Activated CD4-positive, CD25-positive, alpha-beta regulatory T cell treated with anti-CD3 and anti-CD28 coated beads, Interleukin-2, amount 50 U/mL, for 72 hours (primary cell): ENCODE results near the gene AFAP1.

Experiments
- DNase-seq: peaks from one replicate; pipeline ENCODE4 v3.0.0; 2021

Gene AFAP1

DNA sequence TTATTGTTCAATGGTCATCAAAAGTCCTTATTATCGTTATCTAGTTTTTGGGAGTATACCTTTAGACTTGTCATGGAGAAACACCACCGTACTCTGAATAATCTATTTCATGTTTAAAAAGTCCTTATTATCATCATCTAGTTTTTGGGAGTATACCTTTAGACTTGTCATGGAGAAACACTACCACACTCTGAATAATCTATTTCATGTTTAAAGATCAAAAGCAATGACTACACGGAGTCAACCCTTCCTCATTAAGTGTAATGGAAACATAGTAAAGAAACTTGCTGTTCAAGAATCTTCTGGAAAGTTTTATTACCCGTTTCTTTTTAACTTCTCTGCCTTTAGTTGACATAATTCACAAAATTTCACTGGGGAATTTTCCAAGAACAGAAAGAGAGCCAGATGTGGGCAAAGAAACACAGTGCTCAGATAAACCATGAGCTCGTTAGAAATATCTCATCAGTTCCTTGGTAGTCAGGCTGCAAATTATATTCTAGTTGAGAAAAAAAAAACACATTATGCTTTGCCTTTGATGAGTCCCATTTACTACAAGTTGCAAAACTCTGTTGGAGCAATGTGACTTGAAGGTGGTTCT, 158.8 kb downstream of the AFAP1 start:
- DNase-seq, result no peak

DNA sequence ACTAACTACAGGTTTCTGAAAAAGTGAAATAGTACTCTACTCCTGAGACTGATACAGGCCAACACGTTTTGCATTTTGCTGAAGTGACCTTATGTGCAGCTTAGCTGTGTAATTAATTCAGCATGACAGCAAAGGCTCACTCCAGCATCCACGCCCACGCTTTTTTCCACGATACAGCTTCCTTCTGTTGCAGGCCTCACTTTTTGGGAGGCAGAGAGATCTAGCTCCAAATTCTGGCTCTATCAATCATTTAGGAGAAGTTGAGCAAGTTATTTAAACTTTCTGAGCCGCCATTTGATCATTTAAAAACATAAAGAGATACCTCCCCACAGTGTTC, 160.3 kb downstream of the AFAP1 start:
- no peak for DNase-seq

DNA sequence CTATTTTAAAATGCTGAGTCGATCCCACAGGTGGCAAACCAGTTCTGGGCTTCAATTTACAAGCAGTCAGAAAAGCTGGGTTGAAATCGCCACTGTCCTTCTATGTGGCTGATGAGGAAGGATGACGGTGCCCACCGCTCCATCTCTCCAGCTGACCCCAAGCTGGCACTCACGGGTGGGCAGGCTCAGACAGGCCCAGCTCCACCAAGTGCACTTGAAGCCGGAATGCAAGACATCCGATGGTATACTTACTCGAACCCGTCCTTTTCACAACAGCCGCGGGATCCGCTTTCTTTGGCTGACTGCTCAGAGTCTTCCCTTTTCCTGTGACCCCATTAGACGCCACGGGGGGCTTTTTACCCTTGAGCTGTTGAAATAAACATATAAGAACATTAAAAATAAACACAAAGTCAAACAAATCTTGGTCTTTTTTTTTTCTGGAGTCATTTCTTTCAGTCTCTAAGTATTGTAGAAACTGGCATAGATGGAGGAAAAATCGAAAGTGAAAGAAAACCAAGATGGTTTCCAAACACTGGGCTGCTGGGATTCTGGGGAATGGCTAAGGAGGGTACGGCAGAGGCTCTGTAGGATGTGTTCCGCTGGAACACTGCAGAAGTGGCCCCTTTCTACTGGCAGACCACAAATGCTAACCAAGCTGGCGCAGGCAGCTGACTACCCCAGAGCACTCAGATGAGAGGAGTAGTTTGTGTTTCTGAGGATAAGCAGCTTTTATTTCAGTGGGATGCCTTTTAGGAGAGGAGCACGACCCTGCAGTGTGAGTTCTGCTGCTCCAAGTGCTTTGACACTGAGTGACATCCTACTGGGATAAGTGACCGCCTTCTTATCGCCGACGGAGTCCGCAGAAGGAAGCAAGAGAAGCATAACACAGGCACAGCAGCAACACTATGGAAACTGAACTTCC, 160.9 kb downstream of the AFAP1 start:
- no peak for DNase-seq

DNA sequence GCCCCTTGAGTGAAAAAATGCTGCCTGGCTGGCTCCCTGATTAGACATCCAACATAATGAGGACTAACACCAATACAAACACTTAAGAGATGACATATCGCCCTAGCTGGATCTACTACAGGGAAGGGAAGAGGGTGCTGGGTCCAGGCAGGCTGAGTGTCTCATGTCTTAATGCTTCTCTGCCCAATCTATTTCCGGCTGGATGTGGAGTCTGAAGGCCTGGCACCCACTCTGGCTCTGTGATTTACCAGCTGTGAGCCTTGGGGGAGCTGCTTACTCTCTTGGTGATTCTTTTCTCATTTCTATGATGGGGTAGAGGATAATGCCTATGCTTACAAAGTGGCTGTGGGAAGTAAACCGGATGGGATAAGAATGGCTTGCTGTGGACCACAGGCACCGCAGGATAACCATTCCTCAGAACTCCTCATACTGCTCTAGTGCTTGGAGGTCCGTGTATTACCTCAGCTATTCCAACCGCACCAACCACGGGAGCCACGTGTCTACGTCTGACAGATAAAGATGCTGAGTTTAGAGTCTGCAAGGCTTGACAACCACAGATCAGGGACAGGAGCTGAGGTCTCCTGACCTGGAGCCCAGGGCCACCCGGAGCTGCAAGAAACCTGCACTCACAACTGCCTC, 161.7 kb downstream of the AFAP1 start:
- no peak for DNase-seq

DNA sequence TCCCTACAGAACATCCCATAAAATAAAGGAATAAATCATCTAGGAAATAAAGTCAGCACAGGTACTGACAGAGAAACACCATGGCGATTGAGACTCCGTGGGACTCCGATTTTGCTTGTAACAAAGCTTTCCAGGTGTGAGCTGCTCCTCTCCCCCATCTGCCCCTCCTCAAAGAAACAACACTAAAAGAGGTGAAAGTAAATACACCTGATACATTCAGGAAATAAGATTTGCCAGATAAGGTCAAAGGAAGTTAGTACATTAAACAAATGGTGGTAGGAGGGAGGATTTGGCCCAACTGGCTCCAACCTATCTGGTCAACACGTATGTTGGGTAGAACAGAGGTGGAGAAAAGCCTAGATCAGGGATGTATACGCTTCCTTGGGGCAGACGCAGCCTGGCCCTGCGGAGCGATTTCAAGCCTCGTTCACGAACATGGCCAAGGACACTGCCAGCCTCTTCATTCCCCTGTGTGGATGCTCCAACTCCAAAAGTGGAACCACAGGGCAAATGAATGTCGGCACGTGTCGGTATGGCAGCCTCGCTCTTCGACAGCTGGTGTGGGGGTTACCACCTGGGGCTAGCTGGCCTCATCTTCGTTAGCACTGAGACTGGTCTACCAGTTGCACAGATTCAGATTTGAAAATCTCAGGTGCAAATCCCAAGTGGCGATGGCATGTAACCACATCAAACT, 162.5 kb downstream of the AFAP1 start:
- DNase-seq, result no peak

DNA sequence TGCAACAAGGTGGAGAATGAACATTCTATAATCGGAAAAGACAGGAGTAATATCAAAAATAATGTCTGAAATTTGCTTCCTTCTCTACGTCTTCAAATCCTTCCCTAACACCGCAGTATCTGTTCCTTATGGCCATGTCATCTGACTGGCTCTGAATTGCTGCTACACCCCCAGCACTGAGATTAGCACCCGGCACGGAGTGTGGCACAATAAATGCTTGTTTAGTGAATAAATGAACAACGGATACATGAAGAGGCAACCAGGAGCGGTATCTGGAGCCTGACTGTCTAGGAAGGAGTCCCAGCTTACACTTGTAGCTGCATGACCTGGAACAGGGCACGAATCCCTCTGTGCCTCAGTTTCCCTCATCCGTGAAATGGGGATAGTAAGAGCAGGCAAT, 164.3 kb downstream of the AFAP1 start:
- no peak for DNase-seq

DNA sequence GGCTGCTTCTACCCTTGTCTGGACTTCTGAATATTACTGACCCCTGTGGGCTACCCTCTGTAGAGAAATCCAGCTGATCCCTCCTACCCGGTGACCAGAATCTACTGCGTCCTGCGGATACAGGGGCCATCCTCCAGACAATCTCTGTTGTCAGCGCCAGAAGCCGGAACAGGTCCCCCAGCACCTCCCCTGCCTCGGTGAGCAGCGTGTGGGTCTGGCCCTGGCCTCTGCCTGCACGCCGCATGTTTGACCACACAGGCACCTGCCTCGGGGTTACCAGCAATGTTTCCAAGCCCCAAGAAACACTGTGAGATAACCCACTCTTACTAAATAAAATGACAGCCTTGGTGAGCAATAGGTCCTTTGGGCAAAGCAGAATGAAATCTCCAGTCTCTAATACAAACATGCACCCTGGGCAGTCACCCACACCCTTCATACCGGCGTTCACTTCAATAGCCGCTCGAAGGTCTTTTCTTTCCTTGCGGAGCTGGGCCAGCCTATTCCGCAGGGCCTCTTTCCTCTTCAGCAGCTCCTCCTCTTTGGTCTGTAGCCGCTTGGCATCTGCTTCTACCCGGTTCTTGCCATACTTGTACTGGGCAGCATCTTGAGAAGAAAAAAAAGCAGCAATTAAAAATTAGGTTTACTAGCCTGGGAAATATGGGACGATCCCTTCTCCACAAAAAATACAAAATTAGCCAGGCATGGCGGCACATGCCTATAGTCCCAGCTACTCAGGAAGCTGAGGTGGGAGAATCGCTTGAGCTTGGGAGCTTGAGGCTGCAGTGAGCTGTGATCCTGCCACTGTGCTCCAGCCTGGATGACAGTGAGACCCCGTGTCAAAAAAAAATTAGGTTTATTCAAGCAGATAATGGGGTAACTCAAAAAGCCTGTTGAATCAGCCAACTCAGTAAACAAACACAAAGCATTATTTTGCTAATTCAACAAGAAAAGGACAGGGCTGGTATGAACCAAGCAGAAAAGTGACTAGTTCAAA, 165.1 kb downstream of the AFAP1 start:
- no peak for DNase-seq

DNA sequence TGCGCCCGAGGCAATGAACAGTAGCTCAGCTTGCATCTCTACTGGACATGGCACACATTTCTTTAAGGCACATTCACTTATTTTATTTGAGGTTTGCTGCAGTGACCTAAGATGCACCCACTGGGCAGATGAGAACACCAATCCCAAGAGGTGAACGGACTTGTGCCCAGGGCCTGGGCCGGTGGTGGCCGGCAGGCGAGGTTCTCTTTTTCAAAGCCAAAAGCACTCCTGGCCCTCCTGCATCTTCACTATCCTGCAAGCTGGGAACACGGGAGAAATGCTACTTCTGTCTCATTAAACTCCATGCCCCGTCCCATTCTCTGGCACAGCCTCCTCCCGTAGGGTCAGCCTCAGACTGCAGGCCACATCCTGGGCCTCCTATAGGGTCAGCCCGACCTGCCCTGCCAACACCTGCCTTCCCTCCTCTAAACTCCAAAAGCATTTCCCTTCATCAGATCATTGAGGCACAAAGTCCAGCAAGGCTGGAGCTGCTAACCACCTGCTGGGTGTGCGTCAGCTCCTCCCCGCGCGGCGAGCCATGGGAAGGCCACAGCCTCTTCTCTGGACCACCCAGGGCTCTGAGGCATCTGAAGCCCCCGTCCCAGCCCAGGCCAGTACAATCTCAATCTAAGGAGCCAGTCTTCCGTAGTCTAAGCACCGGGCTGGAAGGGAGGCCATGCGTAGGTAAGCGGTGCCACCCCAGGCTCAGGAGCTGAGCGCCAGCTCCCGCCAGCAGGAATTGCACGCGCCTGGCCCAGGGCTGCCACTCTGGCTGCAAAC, 166.1 kb downstream of the AFAP1 start:
- no peak for DNase-seq

DNA sequence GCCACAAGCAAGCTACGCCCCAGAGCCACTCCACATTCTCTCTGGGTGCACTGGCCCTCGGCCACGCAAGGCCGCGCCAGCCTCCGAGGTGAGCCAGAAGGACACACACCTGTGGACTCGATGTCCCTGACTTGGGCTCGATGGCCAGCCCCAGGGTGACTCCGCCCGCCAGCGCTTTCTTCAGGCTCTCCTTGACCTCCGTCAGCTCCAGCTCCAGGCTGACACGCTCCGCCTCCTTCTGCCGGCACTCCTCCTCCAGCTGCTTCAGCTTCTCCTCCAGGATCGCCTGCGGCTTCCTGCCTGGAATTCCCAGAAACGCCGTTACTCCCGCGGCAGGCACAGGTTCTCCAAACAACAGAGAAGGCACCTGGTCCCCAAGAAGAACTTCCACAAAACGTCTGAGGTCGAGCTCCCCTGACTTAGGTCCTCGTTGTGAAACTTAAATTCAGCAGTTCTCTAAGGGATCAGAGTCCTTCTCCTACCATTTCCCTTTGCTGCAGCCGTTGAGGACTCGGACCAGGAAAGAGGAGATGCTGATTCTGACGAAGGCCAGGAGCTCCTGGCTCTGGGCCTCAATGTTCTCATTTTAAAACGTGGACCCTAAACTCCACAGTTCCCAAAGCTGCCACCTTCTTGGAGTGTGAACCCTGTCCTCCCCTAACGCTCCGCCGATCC, 166.8 kb downstream of the AFAP1 start:
- DNase-seq, result no peak

DNA sequence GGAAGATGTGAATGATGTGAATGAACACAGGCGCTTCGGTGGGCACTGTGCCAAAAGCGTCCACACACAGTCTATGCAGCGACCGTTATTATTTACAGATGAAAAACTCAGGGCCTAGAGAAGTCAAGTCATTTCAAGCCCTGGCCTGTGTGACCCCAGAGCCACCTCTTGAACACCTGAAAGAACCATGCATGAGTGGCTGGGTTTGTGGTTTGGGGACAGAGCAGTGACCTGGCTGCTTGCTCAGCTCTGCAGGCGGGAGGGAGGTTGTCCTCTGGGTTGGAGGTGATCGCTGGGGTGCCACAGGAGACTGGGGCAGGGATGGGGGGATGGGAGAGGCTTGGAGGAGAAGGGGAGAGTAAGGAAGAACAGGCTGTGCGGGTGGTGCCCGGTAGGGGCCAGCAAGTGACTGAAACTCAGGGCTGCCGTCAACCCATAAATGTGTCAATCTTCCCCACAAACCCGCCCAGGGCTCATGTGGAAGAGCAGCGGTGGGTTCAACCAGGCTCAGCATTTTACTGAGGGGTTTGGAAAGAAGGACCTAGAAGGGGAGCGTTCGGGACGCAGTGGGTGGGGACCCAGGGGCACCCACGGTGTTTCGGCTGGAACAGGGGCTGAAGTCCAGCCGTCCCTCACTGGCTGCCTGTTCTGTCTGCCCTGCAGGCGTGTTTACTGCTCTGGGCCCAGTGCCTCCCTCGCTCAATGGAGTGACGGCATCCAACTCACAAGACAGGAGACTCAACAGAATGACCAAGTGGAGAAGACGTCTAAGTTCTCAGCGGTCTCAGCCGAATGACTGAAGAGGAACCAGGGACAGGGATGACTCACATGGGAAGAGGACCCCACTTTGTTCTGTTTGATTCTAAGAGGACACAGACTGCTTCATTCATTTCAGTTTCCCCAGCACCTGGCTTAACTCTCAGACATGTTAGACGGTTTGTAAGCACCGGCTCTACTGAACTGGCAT, 167.8 kb downstream of the AFAP1 start:
- no peak for DNase-seq

DNA sequence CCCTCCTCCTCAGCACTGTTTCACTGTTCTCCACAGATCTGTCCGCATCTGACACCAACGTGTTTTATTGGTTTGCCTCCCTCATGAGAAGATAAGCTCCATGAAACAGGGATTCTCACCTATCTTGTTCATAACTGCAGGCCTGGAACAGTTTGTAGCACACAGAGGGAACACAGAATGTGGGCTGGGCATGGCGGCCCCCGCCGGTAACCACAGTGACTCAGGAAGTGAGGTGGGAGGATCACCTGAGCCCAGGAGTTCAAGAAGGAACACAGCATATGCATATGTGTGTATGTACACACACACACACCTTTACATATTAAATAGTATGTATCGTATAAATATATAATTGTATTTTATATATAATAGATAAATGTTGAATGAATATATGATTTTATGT, 168.6 kb downstream of the AFAP1 start:
- no peak for DNase-seq

DNA sequence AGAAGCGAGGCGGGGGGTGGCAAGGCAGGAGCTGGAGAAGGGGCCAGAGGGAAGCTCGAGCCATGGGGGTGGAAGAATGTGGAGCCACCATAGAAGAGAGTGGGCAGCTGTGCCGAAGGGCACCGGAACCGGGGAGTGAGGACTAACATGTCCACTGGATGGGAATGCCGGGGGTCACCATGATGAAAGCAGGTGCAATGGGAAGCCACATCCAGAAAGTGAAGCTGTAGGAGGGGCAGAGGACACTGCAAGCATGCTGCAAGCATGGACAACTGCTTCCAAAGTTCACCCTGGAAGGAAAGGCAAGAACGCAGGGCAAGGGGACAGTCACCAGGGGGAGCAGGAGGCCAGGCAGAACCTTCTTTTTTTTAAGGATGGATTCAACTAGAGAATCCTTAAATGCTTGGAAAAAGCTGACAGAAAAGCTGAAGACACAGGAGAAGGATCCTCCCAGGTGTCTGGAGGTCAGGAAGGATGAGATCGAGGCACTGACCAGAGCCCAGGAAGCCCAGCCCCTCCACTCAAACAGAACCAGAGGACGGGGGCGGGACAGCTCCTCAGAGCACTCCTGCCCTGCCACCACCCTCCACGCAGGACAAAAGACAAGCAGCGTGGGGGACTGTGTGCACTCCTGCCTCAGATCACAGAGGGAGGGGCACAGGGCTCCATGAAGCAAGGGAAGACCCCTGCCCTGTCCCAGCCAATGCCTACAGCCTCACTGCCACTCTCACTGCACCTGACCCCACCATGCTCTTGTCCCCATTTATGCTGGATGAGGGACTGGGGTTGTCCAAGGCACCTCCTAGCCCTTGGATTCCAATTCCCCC, 169.2 kb downstream of the AFAP1 start:
- no peak for DNase-seq

DNA sequence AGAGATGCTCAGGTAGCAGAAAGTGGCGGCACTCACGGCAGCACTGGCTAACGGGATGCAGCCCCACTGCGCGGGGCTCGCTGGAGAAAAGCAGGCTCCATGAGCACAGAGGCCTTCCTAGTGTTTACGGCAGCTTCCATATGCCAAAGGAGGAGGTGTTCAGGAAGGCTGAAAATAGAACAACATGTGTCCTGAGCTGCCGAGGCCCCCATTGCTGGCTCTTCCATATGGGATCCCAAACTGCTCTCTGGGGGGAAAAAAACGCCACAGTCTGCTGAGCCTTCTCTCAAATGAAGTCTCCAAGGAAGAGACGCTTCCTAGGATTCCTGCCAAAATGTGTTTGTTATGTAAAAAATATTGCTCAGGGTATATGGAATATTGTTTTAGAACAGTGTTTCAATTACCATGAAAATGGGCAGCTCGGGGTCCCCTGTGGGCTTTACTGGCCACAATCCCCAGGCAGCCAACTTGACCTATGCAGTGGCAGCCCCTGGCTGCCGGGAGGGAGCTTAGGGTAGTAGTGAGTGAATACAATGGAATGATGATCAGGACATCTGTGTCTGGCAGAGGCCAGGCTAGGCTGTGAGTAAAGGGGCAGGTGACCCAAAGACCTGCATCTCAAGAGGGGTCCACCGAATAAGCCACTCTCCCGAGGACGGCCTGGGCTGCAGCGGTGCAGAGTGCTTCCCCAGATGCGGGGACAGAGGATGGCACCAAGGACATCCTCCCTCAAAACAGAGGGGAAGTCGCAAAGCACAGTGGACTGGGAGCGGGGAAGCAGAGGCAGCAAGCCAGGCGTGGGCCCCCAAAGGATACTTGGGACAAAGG, 170.1 kb downstream of the AFAP1 start:
- DNase-seq, result no peak

DNA sequence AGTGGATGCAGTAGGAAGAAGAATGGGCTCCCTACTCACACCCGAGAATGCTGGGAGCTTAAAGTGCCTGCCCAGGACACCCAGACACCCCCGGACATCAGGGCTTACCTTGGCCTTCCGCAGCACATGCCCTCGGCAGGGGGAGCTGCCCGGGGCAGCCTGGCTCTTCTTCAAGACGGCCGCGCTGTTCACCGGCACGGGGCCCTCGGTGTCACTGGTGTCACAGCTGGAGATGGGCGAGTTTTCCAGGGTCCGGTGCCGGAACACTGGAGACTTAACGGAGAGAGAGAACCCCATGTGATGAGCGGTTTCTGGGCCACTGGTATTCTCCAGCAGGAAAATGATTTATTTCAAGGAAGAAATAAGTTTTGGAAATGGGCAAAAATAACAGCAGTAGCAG, 170.9 kb downstream of the AFAP1 start:
- DNase-seq, result no peak

DNA sequence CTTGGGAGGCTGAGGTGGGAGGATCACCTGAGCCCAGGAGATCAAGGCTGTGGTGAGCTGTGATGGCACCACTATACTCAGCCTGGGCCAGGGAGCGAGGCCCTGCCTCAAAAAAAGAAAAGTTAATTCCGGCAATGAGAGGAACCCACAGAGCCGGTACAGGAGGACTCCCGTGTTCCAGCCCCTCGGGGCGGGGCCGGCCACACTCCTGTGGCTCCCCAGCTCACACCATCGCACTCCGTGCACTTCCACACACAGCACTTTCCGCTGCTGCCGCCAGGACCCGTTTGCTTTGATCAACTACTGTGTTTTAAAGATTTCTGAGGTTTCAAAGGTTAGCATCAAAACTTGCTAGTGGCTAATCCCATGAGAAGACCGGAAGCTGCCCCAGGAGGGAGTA, 171.7 kb downstream of the AFAP1 start:
- no peak for DNase-seq

DNA sequence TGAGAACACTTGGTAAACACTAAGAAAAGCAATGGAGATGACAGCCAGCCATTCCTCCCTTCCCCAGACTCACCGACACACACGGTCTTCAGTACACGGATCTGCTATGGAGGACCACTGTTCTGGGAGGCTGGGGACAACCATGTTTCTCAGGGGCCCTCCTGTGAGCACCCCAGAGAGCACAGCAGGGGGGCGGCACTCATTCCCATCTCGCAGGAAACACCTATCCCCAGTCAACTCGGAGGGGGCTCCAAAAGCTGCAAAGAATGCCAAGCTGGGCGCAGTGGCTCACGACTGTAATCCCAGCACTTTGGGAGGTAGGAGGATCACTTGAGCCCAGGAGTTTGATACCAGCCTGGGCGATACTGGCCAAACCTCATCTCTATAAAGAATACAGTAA, 172.1 kb downstream of the AFAP1 start:
- DNase-seq, result no peak

DNA sequence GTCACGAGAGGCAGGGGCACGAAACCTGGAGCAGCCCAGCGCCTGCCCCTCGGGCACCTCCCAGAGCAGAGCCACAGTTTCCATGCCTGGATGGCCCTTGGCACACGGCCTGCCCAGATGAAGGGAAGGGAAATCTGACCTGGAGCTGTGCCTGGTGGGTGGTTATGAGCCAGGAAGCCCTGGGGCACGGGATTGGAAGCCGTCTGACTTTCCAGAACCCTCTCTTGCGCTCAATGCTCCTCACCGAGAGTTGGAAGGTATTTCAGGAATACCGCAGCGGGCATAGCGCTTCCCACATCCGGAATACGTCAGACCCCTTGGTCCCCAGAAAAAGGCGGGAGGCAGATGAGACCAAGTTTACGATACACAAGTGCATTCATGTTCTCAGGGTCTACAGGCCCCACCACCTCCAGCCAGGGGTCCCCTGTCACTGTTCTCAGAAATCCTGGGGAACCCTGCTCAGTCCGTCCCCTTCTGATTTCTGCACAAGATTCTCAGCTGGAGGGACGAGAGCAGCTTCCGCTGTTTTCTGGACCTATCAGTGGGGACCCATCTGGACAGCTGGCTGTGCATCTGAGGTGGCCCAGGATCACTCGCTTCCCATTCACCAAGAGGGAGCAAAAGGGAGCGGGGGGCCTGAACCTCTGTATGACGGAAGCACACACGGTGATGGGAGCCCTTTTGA, 172.9 kb downstream of the AFAP1 start:
- DNase-seq, result no peak
